Mesothelial cell of epicardium (in vitro differentiated cells): Measurements from ENCODE around the gene OXCT1. TPM values are rescaled to one million over a fixed set of nuclear protein-coding genes. Genes with fewer than 3 reads are reported as not detected.
"Not testable (repeated sequence)": the region's sequence is repeated elsewhere in the genome, so short reads cannot be mapped to it uniquely, and the experiment has no call there.

Experiments
- DNase-seq, 2 experiments: peaks; one replicate each; pipeline ENCODE4 v3.0.0; 2021; ENCODE audit warnings: low spot score in 2 of 2; ENCODE audit not compliant: unreplicated experiment in 2 of 2
- H3K27ac Mint-ChIP-seq: 2 replicates; pipeline ENCODE4 v1.8.0; 2021; ENCODE audit warnings: mixed read lengths
- H3K27me3 Mint-ChIP-seq: 2 replicates; pipeline ENCODE4 v1.8.0; 2021; ENCODE audit warnings: low read depth, mixed read lengths
- H3K36me3 Mint-ChIP-seq: 2 replicates; pipeline ENCODE4 v1.8.0; 2021; ENCODE audit warnings: mixed read lengths
- H3K4me1 Mint-ChIP-seq: 2 replicates; pipeline ENCODE4 v1.8.0; 2021; ENCODE audit warnings: mixed read lengths
- H3K4me3 Mint-ChIP-seq: 2 replicates; pipeline ENCODE4 v1.8.0; 2021; ENCODE audit warnings: mild to moderate bottlenecking, moderate library complexity, mixed read lengths
- H3K9me3 Mint-ChIP-seq: 2 replicates; pipeline ENCODE4 v1.8.0; 2021; ENCODE audit warnings: mixed read lengths
- total RNA-seq: library from RNA; stranded (reverse); gene quantifications from 3 replicates; pipeline ENCODE4 v1.2.1, GENCODE V29; 2021
- TF ChIP-seq, protein P1 (sequence below): fragments of 200-600 bp; sonication (generic); IDR thresholded peaks from one replicate; pipeline ENCODE4 v1.5.0; 2021; ENCODE audit warnings: antibody characterized with exemption; ENCODE audit not compliant: unreplicated experiment

Gene OXCT1
- total RNA-seq, 1 donor from 2014 or later = 21.2 TPM

DNA sequence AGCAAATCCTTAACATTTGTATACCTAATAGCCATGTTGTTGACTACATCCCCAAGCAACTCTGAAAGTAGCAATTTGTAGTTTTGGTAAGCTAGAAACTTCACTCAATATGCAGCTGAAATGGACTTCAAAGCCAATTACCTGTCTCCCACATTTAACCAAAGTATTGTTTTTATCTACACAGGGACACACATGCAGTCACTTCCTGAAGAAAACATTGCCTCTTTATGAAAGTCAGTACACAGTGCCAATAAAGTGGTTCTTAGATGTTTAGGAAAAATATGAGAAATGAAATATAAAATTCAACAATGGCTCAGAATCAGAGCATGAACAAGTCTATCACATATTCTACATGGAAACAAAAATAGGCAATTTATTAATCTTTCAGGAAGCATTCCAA is 49.2 kb downstream of the OXCT1 start:
- Mint-ChIP-seq H3K27me3 (no peaks in the 10 kb centered on the region), H3K36me3 (peaks cover 10% of the 10 kb centered on the region), H3K27ac (no peak overlapping the region)

DNA sequence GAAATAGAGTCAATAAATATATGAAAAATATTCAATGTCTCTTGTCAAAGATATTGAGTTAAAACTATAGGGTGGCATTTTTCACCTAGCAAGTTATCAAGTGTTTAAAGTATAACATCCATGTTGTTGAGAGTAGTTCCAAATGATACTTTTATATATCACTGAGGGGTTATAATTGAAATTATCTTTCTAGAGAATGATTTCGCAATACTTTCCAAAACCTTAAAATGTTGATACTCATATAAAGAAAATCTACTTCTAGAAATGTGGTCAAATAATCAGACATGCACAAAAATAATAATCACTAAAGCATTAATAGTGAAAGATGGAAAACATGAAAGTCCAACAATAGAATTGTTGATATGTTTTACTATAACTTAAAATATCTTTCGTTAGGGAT is 50.1 kb downstream of the OXCT1 start:
- DNase-seq = no peak
- Mint-ChIP-seq H3K36me3 (peaks cover 10% of the 10 kb centered on the region), H3K9me3 (peaks cover 4% of the 10 kb centered on the region), H3K4me3 (no peak overlapping the region), H3K27ac (no peak overlapping the region), H3K4me1 (peaks cover 26% of the 10 kb centered on the region), H3K27me3 (no peaks in the 10 kb centered on the region)
- TF ChIP-seq, protein P1, sequence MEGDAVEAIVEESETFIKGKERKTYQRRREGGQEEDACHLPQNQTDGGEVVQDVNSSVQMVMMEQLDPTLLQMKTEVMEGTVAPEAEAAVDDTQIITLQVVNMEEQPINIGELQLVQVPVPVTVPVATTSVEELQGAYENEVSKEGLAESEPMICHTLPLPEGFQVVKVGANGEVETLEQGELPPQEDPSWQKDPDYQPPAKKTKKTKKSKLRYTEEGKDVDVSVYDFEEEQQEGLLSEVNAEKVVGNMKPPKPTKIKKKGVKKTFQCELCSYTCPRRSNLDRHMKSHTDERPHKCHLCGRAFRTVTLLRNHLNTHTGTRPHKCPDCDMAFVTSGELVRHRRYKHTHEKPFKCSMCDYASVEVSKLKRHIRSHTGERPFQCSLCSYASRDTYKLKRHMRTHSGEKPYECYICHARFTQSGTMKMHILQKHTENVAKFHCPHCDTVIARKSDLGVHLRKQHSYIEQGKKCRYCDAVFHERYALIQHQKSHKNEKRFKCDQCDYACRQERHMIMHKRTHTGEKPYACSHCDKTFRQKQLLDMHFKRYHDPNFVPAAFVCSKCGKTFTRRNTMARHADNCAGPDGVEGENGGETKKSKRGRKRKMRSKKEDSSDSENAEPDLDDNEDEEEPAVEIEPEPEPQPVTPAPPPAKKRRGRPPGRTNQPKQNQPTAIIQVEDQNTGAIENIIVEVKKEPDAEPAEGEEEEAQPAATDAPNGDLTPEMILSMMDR = no peak

More for the DNA sequence above, 49.2 kb downstream of the OXCT1 start:
- Mint-ChIP-seq H3K9me3 (peaks cover 4% of the 10 kb centered on the region), H3K4me3 (no peak overlapping the region), H3K4me1 (peaks cover 20% of the 10 kb centered on the region)
- no peak for DNase-seq
- TF ChIP-seq, protein P1 = no peak

- H3K27ac Mint-ChIP-seq = no peak overlapping the region
- peaks cover 22% of the 10 kb centered on the region for H3K4me1 Mint-ChIP-seq
- H3K36me3 Mint-ChIP-seq = peaks cover 5% of the 10 kb centered on the region
- H3K27me3 Mint-ChIP-seq = no peaks in the 10 kb centered on the region
- H3K4me3 Mint-ChIP-seq = no peak overlapping the region
- H3K9me3 Mint-ChIP-seq = peaks cover 4% of the 10 kb centered on the region
- DNase-seq = no peak
- TF ChIP-seq, protein P1 = no peak
These were observed 52.5 kb downstream of the OXCT1 start for GRCh38 chr5:41817625-41818301.

DNA sequence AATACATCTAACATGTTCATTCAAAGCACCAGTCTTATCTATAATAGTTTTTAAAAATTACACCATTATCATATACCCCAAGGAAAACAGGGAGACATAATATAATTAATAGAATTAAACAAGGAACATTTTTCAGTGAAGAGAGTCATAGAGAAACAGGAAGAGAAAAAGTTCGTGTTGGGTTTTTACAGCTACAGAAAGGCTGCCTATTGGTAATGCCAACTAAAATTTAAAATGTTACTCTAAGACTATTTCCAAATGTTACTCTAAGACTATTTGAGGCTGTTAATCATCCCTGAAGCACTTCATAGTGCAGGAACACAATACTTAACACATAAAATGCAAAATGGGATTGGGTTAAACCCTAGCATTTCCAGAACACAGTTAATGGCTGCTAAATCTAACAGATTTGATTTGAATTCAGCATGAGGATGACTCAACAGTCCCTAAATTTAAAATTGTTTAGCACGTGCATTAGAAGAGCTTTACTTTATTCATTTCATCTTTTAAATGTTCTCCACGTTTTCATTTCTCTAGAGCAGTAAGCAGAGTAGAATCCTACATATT is 54.5 kb downstream of the OXCT1 start:
- no peak for DNase-seq
- H3K4me3 Mint-ChIP-seq = no peak overlapping the region
- H3K9me3 Mint-ChIP-seq = peaks cover 3% of the 10 kb centered on the region
- no peaks in the 10 kb centered on the region for H3K27me3 Mint-ChIP-seq
- TF ChIP-seq, protein P1 = no peak
- peak overlapping the region; percentile 70 for H3K27ac Mint-ChIP-seq
- H3K36me3 Mint-ChIP-seq = no peaks in the 10 kb centered on the region
- H3K4me1 Mint-ChIP-seq = peaks cover 24% of the 10 kb centered on the region

DNA sequence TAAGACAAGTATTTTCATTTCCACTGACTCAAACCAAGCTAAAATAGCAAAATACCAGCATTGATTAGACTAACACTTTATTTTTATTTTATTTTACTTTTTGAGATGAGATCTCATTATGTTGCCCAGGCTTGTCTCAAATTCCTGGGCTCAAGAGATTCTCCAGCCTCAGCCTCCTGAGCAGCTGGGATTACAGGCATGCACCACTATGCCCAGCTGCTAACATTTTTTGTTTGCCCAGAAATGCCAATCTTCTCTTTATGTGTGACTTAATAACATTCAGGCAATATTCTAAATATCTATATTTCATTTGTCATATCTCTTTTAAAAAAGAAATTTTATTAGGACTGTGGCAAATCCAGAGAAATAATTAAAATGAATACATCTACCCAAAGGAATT is 55.0 kb downstream of the OXCT1 start:
- no peak for DNase-seq
- H3K36me3 Mint-ChIP-seq = no peaks in the 10 kb centered on the region
- H3K4me1 Mint-ChIP-seq = peaks cover 29% of the 10 kb centered on the region
- no peak overlapping the region for H3K4me3 Mint-ChIP-seq
- H3K27ac Mint-ChIP-seq = peak overlapping the region; percentile 70
- TF ChIP-seq, protein P1 = no peak
- H3K27me3 Mint-ChIP-seq = no peaks in the 10 kb centered on the region
- peaks cover 3% of the 10 kb centered on the region for H3K9me3 Mint-ChIP-seq

GRCh38 chr5:41814306-41814705 is 55.9 kb downstream of the OXCT1 start:
- not testable (repeated sequence) for H3K4me3 Mint-ChIP-seq, H3K27ac Mint-ChIP-seq, DNase-seq, H3K27me3 Mint-ChIP-seq, H3K36me3 Mint-ChIP-seq, H3K9me3 Mint-ChIP-seq
- peaks cover 39% of the 10 kb centered on the region for H3K4me1 Mint-ChIP-seq
